Loucy (cell line): ENCODE results near the gene CAMK2N2.
A peak's percentile ranks its signal among the peaks of the same experiment; 100 is the strongest.

Source experiments
- H2AFZ ChIP-seq: fragments of 200-600 bp; sonication (generic); 2 replicates; pipeline ENCODE4 v1.6.0; 2016; ENCODE audit warnings: antibody characterized with exemption, mild to moderate bottlenecking, low read length, moderate library complexity
- H3F3A ChIP-seq: fragments of 200-600 bp; 2 replicates; pipeline ENCODE4 v1.6.0; 2016; ENCODE audit warnings: antibody characterized with exemption, low read depth, mild to moderate bottlenecking
- H3K27me3 ChIP-seq: fragments of 200-600 bp; sonication (generic); 2 replicates; pipeline ENCODE4 v1.6.1; 2014; ENCODE audit warnings: low read length, mild to moderate bottlenecking; ENCODE audit not compliant: insufficient read depth, poor library complexity, severe bottlenecking
- H3K36me3 ChIP-seq: fragments of 200-600 bp; sonication (generic); 2 replicates; pipeline ENCODE4 v1.6.1; 2016; ENCODE audit warnings: low read length; ENCODE audit not compliant: insufficient read depth
- H3K4me1 ChIP-seq: fragments of 200-600 bp; sonication (generic); 2 replicates; pipeline ENCODE4 v1.5.1; 2014; ENCODE audit warnings: low read length, mild to moderate bottlenecking; ENCODE audit not compliant: insufficient read depth, poor library complexity, severe bottlenecking
- H3K4me2 ChIP-seq: fragments of 200-600 bp; sonication (generic); 2 replicates; pipeline ENCODE4 v1.6.0; 2014; ENCODE audit warnings: antibody characterized with exemption, low read length, low read depth, mild to moderate bottlenecking; ENCODE audit not compliant: poor library complexity, severe bottlenecking
- H3K4me3 ChIP-seq: fragments of 200-600 bp; sonication (generic); 2 replicates; pipeline ENCODE4 v1.5.1; 2014; ENCODE audit warnings: low read length, mild to moderate bottlenecking, mixed read lengths; ENCODE audit not compliant: poor library complexity, severe bottlenecking
- H3K79me2 ChIP-seq: fragments of 200-600 bp; sonication (generic); 2 replicates; pipeline ENCODE4 v1.6.1; 2014; ENCODE audit warnings: low read length; ENCODE audit not compliant: insufficient read depth
- H3K9ac ChIP-seq: fragments of 200-600 bp; sonication (generic); 2 replicates; pipeline ENCODE4 v1.6.0; 2014; ENCODE audit warnings: mild to moderate bottlenecking, low read depth, low read length, moderate library complexity; ENCODE audit not compliant: poor library complexity, severe bottlenecking
- H3K9me2 ChIP-seq: fragments of 200-600 bp; sonication (generic); replicated peaks from 2 replicates; pipeline ENCODE4 v1.6.1; 2016; ENCODE audit warnings: low read depth, low read length, mixed read lengths
- H3K9me3 ChIP-seq: fragments of 200-600 bp; sonication (generic); 2 replicates; pipeline ENCODE4 v1.6.1; 2014; ENCODE audit warnings: mild to moderate bottlenecking, antibody characterized with exemption, low read length, low read depth; ENCODE audit not compliant: insufficient read depth
- H4K20me1 ChIP-seq: fragments of 200-600 bp; sonication (generic); 2 replicates; pipeline ENCODE4 v1.6.0; 2014; ENCODE audit warnings: antibody characterized with exemption, low read length, mild to moderate bottlenecking; ENCODE audit not compliant: insufficient read depth, poor library complexity, severe bottlenecking
- CTCF ChIP-seq: fragments of 200-600 bp; sonication (generic); conservative IDR thresholded peaks from 2 replicates; pipeline ENCODE4 v1.5.1; 2014; ENCODE audit warnings: mild to moderate bottlenecking, antibody characterized with exemption, low read length
- EZH2phosphoT487 ChIP-seq: fragments of 200-600 bp; IDR thresholded peaks from 2 replicates; pipeline ENCODE4 v1.6.1; 2018; ENCODE audit warnings: antibody characterized with exemption, mild to moderate bottlenecking, moderate library complexity, borderline replicate concordance

Gene CAMK2N2

GRCh38 chr3:184262764-184263179, 1.4 kb upstream of the CAMK2N2 start:
- Histone ChIP-seq H3K9me3 (no peaks in the 10 kb centered on the region), H3K4me3 (peak overlapping the region; percentile 91), H2AFZ (no peak overlapping the region), H3K27me3 (no peaks in the 10 kb centered on the region), H3K79me2 (no peaks in the 10 kb centered on the region), H3K9ac (peak overlapping the region; percentile 84), H3K4me2 (peak overlapping the region; percentile 95), H3K36me3 (no peaks in the 10 kb centered on the region), H4K20me1 (no peaks in the 10 kb centered on the region), H3F3A (no peaks in the 10 kb centered on the region; the same call in 1 of the 2 replicates), H3K9me2 (no peaks in the 10 kb centered on the region), H3K4me1 (peaks cover 8% of the 10 kb centered on the region)
- TF ChIP-seq EZH2phosphoT487 (no peak), CTCF (no peak)

- Histone ChIP-seq H3K4me1 (peaks cover 8% of the 10 kb centered on the region), H3F3A (no peaks in the 10 kb centered on the region; the same call in 1 of the 2 replicates), H3K36me3 (no peaks in the 10 kb centered on the region), H3K9ac (peak overlapping the region; percentile 84), H3K4me3 (peak overlapping the region; percentile 91), H3K27me3 (no peaks in the 10 kb centered on the region), H3K4me2 (peak overlapping the region; percentile 95), H3K9me3 (no peaks in the 10 kb centered on the region), H3K9me2 (no peaks in the 10 kb centered on the region), H2AFZ (peak overlapping the region; percentile 100), H3K79me2 (no peaks in the 10 kb centered on the region), H4K20me1 (no peaks in the 10 kb centered on the region)
- TF ChIP-seq CTCF (no peak), EZH2phosphoT487 (no peak)
Measured at GRCh38 chr3:184261854-184262763, 756 bp upstream of the CAMK2N2 start.

GRCh38 chr3:184260724-184261269, 556 bp downstream of the CAMK2N2 start:
- H4K20me1 ChIP-seq: no peaks in the 10 kb centered on the region
- TF ChIP-seq CTCF: no peak
- no peak for TF ChIP-seq EZH2phosphoT487
- H3K4me1 ChIP-seq: peaks cover 8% of the 10 kb centered on the region
- H3K9ac ChIP-seq: peak overlapping the region; percentile 70
- H3K79me2 ChIP-seq: no peaks in the 10 kb centered on the region
- peak overlapping the region; percentile 83 for H2AFZ ChIP-seq
- H3K9me2 ChIP-seq: no peaks in the 10 kb centered on the region
- H3F3A ChIP-seq: no peaks in the 10 kb centered on the region; the same call in 1 of the 2 replicates
- H3K4me2 ChIP-seq: peak overlapping the region; percentile 57
- no peaks in the 10 kb centered on the region for H3K9me3 ChIP-seq
- no peaks in the 10 kb centered on the region for H3K36me3 ChIP-seq
- no peaks in the 10 kb centered on the region for H3K27me3 ChIP-seq
- H3K4me3 ChIP-seq: peak overlapping the region; percentile 75
